Activated effector memory CD4-positive, alpha-beta T cell treated with anti-CD3 and anti-CD28 coated beads, Interleukin-2, amount 50 U/mL, for 16 hours (primary cell): ENCODE data around the gene F2RL3.
A peak's percentile ranks its signal among the peaks of the same experiment; 100 is the strongest.
"Not testable (repeated sequence)": the region's sequence is repeated elsewhere in the genome, so short reads cannot be mapped to it uniquely, and the experiment has no call there.

ENCODE experiments used
- DNase-seq: peaks from one replicate; pipeline ENCODE4 v3.0.0-alpha.2; 2020

The F2RL3 gene

GRCh38 chr19:16922949-16923348 lies 34.1 kb downstream of the F2RL3 start:
- DNase-seq, result no peak

DNA sequence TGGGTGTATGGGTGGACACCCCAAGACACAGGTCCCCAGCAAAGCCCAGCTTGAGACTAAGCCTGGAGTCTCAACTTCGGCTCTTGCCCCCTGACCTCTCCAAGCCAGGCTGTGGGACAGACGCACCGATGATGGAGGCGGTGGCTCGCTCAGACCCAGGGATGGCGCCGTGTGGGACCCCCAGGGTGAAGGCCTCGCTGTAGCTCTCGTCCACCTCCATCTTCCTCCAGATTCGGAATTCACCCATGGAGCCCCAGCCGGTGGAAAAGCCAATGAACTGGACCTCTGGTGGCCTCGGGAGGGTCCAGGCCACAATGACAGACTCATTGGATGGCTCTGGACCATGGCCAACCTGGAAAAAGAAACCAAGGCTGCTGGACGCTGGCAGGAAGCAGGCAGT lies 39.1 kb downstream of the F2RL3 start:
- peak; percentile 45 for DNase-seq

DNA sequence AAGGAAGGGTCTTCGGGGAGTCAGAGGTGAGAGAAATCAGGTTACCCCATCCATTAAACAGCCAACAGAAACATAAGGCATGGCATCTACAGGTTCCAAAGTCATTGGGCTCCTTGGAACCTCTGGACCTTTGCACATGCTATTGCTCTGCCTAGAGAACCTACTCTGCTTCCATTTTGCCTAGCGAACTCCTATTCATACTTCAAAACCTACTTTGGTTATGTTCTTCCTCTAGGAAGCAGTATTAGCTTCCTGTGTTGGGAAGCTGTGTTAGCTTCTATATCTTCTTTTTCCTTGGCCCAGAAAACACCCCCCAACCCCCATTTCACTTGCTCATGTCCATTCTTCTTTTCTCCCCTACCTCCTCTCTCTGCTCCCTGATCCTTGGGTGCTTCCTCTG lies 39.6 kb downstream of the F2RL3 start:
- DNase-seq, result no peak

DNA sequence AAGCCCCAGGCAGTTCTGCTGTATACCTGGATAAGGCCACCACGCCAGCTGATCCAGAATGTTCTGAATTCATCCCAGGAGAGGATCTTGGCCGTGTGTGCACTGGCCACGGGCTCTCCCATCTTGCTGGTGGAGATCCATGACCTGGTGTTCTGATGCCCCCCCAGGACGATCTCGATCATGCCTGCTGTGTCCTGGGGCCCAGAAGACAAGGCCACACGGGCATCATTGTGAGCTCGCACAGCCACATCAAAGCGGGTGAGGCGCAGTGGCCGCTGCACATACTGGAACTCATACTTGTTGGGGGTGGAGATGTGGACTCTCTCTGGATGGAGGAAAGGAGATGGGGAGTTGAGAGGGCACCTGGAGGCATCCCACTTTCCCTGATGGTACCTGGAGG lies 40.1 kb downstream of the F2RL3 start:
- peak; percentile 44 for DNase-seq

GRCh38 chr19:16930753-16931152 lies 42.0 kb downstream of the F2RL3 start:
- DNase-seq, result peak; percentile 41

GRCh38 chr19:16931306-16931705 lies 42.5 kb downstream of the F2RL3 start:
- peak; percentile 33 for DNase-seq

DNA sequence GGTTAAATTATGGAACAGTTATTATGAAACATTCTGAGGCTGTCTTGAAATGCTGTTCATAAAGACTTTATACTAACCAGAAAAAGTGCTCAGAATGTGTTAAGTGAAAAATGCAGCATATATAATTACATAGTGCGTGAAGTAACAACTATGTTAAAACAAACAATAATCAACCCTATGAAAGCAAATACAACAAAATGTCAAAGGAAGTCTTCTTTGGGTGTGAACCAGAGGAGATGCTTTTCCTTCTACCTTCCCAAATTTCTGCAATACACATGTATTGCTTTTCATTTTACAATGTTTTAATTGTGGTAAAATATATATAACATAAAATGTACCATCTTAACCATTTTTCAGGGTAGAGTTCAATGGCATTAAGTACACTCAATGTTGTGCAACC lies 45.7 kb downstream of the F2RL3 start:
- no peak for DNase-seq

DNA sequence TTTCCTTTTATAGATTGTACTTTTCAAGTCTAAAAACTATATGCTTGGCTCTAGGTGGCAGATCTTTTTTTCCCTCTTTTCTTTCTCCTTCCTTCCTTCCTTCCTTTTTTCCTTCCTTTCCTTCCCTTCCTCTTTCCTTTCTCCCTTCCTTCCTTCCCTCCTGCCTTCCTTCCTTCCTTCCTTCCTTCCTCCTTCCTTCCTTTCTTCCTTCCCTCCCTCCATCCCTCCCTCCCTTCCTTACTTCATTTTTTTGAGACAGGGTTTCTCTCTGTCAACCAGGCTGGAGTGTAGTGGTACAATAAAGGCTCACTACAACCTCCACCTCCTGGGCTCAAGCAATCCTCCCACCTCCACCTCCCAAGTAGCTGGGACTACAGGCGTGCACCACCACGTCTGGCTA lies 48.1 kb downstream of the F2RL3 start:
- DNase-seq, result no peak

- not testable (repeated sequence) for DNase-seq
Measured at GRCh38 chr19:16937796-16938195, 49.0 kb downstream of the F2RL3 start.

DNA sequence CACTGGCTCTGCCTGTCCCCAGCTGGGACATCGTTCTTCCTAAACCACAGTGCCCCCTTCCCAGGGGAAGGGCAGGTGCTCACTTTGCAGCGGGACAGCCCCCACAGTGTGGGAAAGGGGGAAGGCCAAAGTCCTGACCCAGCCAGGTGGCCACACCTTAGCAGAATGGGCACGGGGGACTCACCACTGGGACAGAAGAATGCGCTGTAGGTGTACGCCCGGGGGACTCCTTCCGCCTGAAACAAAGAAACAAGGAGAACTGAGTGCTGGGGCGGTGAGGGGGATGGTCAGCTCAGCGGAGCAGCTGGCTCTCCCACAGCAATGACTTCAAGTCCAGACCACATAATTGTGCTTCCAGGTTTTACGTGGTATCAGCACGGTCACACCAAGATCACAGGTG lies 49.4 kb downstream of the F2RL3 start:
- no peak for DNase-seq

DNA sequence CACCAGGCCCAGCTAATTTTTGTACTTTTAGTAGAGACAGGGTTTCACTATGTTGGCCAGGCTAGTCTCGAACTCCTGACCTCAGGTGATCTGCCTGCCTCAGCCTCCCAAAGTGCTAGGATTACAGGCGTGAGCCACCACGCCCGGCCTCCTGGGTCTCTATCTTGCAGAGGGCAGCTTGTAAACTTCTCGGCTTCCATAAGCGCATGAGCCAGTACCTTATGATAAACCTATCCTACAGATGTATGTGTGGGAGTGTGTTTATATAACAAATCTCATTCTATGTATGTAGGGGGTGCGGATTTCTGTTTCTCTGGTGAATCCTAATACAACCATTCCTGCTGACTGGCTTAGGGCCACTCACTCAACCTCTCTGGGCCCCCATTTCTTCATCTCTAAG lies 51.3 kb downstream of the F2RL3 start:
- DNase-seq, result not testable (repeated sequence)

DNA sequence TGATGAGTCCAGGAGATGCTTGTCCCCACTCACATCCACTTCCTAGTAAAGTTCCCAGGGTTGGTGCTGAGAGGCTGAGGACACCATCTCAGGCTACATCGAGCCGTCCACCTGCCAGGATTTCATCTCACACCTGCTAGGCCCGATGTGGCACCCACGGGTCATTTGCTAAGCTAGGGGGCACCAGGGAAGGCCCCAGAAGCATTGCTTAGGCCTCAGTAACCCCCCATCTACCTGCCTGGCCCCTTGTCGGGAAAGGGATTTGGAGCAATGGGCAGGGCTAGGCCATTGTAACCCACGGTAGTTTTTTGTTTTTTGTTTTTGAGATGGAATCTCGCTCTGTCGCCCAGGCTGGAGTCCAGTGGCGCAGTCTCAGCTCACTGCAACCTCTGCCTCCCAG lies 51.8 kb downstream of the F2RL3 start:
- DNase-seq, result no peak
